Astrocyte (in vitro differentiated cells and primary cell): ENCODE results near the gene ALPG.

ENCODE experiments used
- EZH2 ChIP-seq: IDR thresholded peaks from 2 replicates; pipeline ENCODE4 v1.6.1; 2012; ENCODE audit warnings: mild to moderate bottlenecking, low read length, inconsistent platforms; ENCODE audit not compliant: insufficient read depth
- TF ChIP-seq, protein P1 (sequence below): IDR thresholded peaks from 2 replicates; pipeline ENCODE4 v1.5.1; 2011; ENCODE audit warnings: low read depth, mild to moderate bottlenecking, inconsistent platforms, low read length, moderate library complexity; ENCODE audit not compliant: insufficient read depth

- TF ChIP-seq, protein P1, sequence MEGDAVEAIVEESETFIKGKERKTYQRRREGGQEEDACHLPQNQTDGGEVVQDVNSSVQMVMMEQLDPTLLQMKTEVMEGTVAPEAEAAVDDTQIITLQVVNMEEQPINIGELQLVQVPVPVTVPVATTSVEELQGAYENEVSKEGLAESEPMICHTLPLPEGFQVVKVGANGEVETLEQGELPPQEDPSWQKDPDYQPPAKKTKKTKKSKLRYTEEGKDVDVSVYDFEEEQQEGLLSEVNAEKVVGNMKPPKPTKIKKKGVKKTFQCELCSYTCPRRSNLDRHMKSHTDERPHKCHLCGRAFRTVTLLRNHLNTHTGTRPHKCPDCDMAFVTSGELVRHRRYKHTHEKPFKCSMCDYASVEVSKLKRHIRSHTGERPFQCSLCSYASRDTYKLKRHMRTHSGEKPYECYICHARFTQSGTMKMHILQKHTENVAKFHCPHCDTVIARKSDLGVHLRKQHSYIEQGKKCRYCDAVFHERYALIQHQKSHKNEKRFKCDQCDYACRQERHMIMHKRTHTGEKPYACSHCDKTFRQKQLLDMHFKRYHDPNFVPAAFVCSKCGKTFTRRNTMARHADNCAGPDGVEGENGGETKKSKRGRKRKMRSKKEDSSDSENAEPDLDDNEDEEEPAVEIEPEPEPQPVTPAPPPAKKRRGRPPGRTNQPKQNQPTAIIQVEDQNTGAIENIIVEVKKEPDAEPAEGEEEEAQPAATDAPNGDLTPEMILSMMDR, result no peak
- no peak for TF ChIP-seq EZH2
Measured at GRCh38 chr2:232412986-232413385, 6.3 kb downstream of the ALPG start.
